ENCODE data around the gene CSTA. TPM values are rescaled to one million over a fixed set of nuclear protein-coding genes. Genes with fewer than 3 reads are reported as not detected.

Gene CSTA
- total RNA-seq, 1 donor: 90.5 TPM

DNA sequence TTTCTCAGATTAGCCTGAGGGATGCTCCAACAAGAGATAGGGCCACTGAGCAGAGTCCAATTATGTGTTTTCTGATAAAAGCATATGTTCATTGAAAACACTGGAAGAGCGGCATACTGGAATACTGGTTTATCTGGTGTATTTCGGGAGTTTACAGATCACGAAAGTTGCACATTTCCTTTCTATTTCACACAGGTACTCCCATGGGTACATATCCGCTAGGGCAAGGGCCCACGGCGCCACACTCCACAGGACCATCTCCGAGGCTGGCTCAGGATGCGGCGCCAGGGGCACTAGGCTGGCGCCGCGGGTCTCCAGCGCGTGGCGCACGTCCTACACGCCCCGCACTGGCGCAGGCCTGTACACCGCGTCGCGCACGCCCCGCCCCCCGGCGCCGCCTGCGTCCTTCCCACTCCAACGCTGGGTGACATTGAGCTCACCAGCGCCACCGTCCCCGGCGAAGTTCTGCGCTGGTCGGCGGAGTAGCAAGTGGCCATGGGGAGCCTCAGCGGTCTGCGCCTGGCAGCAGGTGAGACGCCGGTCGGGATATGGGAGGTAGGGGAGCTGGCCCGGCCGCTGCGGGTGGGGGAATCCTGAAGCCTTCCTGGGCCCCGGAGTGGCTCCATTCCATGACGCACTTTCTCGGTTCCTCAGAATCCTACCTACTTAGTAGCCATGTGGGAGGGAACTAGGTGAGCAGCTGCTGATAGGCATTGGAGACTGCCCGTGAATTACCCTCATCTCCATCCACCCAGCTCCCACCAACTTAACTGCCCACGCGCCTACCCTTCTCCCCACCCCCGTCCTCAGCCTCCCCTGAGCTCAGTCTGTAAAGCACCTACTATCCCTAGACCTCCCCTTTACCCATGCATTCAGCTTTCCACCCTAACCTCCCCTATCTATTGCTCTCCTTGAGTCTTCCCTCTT lies 59.0 kb downstream of the CSTA start, which contains the start of gene FAM162A:
TSS of gene FAM162A (plus strand) at position 412 of the 927 bp plus-strand sequence. CDS start at position 496, 84 bp downstream.
- peak within 1 kb of the TSS; percentile 80 for H3K4me3 ChIP-seq (ENCODE audit: low read length)
- H3K27me3 ChIP-seq (ENCODE audit: insufficient read depth, low read length): no peaks in the 10 kb centered on the region
- no peaks in the 10 kb centered on the region for H3K9me3 ChIP-seq (ENCODE audit: low read depth, low read length)
- H3K4me1 ChIP-seq (ENCODE audit: insufficient read depth, low read length): peaks cover 22% of the 10 kb centered on the region

GRCh38 chr3:122387709-122388108 lies 62.7 kb downstream of the CSTA start:
- Histone ChIP-seq H3K4me3 (ENCODE audit: low read length) (no peak overlapping the region), H3K27me3 (ENCODE audit: insufficient read depth, low read length) (no peaks in the 10 kb centered on the region), H3K9me3 (ENCODE audit: low read depth, low read length) (no peaks in the 10 kb centered on the region), H3K4me1 (ENCODE audit: insufficient read depth, low read length) (peaks cover 15% of the 10 kb centered on the region)

GRCh38 chr3:122389197-122389596 lies 64.1 kb downstream of the CSTA start:
- H3K4me1 ChIP-seq (ENCODE audit: insufficient read depth, low read length): peaks cover 7% of the 10 kb centered on the region
- no peak overlapping the region for H3K4me3 ChIP-seq (ENCODE audit: low read length)
- no peaks in the 10 kb centered on the region for H3K27me3 ChIP-seq (ENCODE audit: insufficient read depth, low read length)
- H3K9me3 ChIP-seq (ENCODE audit: low read depth, low read length): no peaks in the 10 kb centered on the region

- Histone ChIP-seq H3K4me3 (ENCODE audit: low read length) (no peak overlapping the region), H3K27me3 (ENCODE audit: insufficient read depth, low read length) (no peaks in the 10 kb centered on the region), H3K9me3 (ENCODE audit: low read depth, low read length) (no peaks in the 10 kb centered on the region), H3K4me1 (ENCODE audit: insufficient read depth, low read length) (peaks cover under 1% of the 10 kb centered on the region)
These were observed 64.8 kb downstream of the CSTA start for GRCh38 chr3:122389892-122390291.

DNA sequence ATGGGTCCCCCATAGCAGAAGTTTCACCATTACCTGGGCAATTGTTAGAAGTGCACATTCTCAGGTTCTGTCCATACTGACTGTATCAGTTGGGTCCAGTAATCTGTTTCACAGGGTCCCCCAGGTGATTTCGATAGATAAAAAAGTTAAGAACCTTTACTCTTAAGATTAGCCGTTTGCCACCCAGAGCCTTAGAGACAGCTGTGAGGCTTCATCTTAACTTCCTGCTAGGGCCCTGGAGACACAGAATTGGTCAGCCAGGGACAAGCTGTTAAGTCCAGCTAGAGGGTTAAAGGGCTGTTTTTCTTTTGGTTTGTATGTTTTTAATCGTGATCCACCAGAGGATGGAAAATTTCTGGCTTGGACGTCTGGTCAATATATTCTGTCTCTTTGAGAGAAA lies 65.6 kb downstream of the CSTA start:
- Histone ChIP-seq H3K9me3 (ENCODE audit: low read depth, low read length) (no peaks in the 10 kb centered on the region), H3K4me1 (ENCODE audit: insufficient read depth, low read length) (no peaks in the 10 kb centered on the region), H3K27me3 (ENCODE audit: insufficient read depth, low read length) (no peaks in the 10 kb centered on the region), H3K4me3 (ENCODE audit: low read length) (no peak overlapping the region)

Other genes starting within 250 kb of the CSTA start
- gene CASR, start 141.6 kb upstream of the CSTA start, total RNA-seq: 1.2 TPM
- gene MIX23, start 58.0 kb downstream of the CSTA start, total RNA-seq: 16.1 TPM
- gene FAM162A, start 58.9 kb downstream of the CSTA start, total RNA-seq: 19.2 TPM
- gene WDR5B, start 90.8 kb downstream of the CSTA start, total RNA-seq: 6.0 TPM
- gene KPNA1, start 189.7 kb downstream of the CSTA start, total RNA-seq: 21.8 TPM
- gene PARP9, start 239.1 kb downstream of the CSTA start, total RNA-seq: 25.6 TPM
- 26.7 TPM for gene DTX3L, start 239.1 kb downstream of the CSTA start, total RNA-seq